ENCODE measurements around the gene FMN1.

DNA sequence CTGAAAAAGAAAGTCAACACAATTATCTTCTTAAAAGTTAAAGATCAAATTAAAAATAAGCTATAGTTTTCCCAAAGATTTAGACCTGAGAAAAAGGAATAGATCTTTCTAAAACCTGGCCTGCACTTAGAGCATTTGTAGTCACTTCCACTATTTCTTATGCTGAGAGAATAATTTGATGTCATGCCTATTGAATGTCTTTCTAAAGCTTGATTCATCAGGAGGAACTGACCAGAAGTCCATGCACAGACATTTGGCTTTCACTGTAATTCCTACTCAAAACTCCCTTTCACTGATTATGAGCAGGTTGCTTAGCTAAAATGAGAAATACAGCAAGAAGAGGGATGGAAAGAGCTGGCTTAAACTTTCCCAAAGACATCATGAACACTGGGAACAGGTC lies 472.4 kb downstream of the FMN1 start:
- TF ChIP-seq, protein P1, sequence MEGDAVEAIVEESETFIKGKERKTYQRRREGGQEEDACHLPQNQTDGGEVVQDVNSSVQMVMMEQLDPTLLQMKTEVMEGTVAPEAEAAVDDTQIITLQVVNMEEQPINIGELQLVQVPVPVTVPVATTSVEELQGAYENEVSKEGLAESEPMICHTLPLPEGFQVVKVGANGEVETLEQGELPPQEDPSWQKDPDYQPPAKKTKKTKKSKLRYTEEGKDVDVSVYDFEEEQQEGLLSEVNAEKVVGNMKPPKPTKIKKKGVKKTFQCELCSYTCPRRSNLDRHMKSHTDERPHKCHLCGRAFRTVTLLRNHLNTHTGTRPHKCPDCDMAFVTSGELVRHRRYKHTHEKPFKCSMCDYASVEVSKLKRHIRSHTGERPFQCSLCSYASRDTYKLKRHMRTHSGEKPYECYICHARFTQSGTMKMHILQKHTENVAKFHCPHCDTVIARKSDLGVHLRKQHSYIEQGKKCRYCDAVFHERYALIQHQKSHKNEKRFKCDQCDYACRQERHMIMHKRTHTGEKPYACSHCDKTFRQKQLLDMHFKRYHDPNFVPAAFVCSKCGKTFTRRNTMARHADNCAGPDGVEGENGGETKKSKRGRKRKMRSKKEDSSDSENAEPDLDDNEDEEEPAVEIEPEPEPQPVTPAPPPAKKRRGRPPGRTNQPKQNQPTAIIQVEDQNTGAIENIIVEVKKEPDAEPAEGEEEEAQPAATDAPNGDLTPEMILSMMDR (IDR thresholded peaks at IDR 0.05): no peak
- TF ChIP-seq POLR2A (IDR thresholded peaks at IDR 0.05): no peak

Measured in esophagus squamous epithelium (tissue), 4 donors.